ENCODE data around the gene IGF2BP2. TPM values are rescaled to one million over a fixed set of nuclear protein-coding genes. Genes with fewer than 3 reads are reported as not detected.
A peak's percentile ranks its signal among the peaks of the same experiment; 100 is the strongest.

Gene IGF2BP2
- total RNA-seq, 1 donor from 2014 or later: 147 TPM

DNA sequence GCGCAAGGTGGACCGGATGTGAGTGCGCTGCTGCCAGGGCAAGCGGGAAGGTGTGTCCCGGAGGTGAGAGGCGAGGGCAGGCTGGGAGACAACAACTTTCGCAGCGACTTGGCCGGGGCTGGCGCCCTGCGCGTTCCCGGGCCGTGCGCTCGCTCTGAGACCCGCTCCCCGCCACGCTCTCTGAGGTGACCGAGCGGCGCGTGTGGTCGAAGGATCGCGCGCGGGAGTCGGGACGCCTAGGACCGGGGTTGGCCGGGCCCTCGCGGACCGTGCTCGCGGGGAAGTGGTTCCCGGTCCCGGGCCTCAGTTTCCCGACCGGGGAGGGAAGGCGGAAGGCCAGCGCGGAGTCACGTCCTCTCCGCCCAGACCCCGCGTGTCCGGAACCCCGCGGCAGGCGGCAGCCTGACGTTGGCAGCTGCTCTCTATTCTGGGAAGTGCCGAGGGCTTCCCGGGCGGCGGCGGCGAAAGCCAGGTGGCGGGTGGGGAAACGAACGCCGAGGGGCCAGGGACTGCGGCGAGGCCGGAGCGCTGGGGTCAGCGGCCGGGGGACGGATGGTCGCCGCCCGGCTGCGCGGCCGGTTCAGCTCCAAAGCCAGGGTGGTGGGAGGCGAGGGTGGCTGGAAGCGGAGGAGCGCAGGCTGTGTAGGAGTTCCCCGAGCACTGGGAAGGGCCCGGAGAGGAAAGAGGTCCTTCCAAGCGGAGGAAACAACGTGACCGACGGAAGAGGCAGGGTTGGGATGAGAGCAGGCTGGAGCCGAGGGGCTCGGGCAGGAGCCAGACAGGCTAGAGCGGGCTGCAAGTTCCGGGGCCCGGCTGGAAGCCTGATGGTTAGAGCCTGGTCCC, 1.0 kb upstream of the IGF2BP2 start:
- H2AFZ ChIP-seq (replicated peaks): peak overlapping the region; percentile 28
- H3K4me1 Mint-ChIP-seq: peaks cover 26% of the 10 kb centered on the region
- peak overlapping the region; percentile 95 for H3K4me2 ChIP-seq
- TF ChIP-seq EZH2phosphoT487 (IDR thresholded peaks at IDR 0.05) (no peak), EZH2 (IDR thresholded peaks at IDR 0.05) (no peak)
- TF ChIP-seq, protein P1, sequence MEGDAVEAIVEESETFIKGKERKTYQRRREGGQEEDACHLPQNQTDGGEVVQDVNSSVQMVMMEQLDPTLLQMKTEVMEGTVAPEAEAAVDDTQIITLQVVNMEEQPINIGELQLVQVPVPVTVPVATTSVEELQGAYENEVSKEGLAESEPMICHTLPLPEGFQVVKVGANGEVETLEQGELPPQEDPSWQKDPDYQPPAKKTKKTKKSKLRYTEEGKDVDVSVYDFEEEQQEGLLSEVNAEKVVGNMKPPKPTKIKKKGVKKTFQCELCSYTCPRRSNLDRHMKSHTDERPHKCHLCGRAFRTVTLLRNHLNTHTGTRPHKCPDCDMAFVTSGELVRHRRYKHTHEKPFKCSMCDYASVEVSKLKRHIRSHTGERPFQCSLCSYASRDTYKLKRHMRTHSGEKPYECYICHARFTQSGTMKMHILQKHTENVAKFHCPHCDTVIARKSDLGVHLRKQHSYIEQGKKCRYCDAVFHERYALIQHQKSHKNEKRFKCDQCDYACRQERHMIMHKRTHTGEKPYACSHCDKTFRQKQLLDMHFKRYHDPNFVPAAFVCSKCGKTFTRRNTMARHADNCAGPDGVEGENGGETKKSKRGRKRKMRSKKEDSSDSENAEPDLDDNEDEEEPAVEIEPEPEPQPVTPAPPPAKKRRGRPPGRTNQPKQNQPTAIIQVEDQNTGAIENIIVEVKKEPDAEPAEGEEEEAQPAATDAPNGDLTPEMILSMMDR (IDR thresholded peaks at IDR 0.05): no peak
- H3K4me3 ChIP-seq: peak overlapping the region; percentile 94
- DNase-seq (ENCODE audit: low spot score): peak; percentile 72
- H3K36me3 Mint-ChIP-seq: peaks cover 34% of the 10 kb centered on the region
- H4K20me1 ChIP-seq (ENCODE audit: low read depth): peaks cover 31% of the 10 kb centered on the region
- peaks cover 22% of the 10 kb centered on the region for H3K4me1 ChIP-seq
- H3K9me3 ChIP-seq (ENCODE audit: low read depth): no peaks in the 10 kb centered on the region
- no peaks in the 10 kb centered on the region for H3K27me3 ChIP-seq
- H3K9ac ChIP-seq: peak overlapping the region; percentile 33
- peaks cover 14% of the 10 kb centered on the region for H3K9me3 Mint-ChIP-seq
- peaks cover 3% of the 10 kb centered on the region for H3K27me3 Mint-ChIP-seq (ENCODE audit: insufficient read depth, low read depth)
- peaks cover 13% of the 10 kb centered on the region for H3F3A ChIP-seq (ENCODE audit: low read depth)
- H3K79me2 ChIP-seq (ENCODE audit: low read depth): peaks cover 81% of the 10 kb centered on the region
- peaks cover 14% of the 10 kb centered on the region for H3K36me3 ChIP-seq
- H3K4me3 Mint-ChIP-seq: peak overlapping the region; percentile 86
- H3K27ac Mint-ChIP-seq: peak overlapping the region; percentile 85
- peak overlapping the region; percentile 23 for H3K27ac ChIP-seq

DNA sequence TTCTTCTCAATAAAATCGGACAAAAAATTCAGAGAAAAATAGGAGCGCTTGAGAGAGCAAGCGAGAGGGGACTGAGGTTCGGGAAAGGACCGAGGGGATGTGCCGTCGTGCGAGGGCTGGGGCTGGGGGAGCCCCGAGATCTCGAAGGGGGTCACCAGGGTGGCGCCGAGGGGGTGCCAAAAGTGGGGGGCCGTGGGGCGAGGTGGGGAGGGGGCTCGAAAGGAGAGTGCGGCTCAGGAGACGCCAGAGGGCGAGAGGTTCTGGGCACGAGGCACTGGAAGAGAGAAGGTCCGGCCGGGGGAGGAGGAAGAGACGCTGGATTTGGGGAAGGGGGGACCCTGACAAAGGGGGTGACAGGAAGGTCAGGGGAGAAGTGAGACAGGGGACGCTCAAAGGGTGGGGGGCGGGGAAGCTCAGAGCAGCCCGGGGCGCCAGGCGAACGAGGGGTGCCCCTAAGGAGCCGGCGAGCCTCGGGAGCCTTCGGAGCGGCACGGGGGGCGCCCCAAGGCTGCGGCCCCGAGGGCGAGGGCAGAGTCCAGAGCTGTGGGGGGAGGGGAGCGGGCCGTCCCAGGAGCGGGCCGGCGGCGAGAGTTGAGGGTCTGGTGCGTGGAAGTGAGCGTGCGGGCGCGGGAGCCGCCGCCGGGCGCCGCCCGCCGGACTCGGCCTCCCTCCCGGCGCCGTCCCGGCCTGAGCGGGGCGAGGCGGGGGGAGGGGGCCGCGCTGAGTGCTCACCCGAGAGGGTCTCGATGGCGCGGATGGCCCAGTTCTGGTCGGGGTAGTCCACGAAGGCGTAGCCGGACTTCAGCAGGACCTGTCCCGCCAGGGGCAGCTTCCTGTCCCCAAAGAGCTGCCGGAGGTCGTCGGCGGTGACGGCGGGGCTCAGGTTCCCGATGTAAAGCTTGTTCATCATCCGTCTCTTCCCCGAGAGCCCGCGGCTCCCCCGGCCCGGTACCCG, 514 bp downstream of the IGF2BP2 start:
- Histone ChIP-seq H3K27ac (peak overlapping the region; percentile 97), H3K9ac (peak overlapping the region; percentile 99), H3K36me3 (peaks cover 14% of the 10 kb centered on the region), H4K20me1 (ENCODE audit: low read depth) (peaks cover 47% of the 10 kb centered on the region), H3K9me3 (ENCODE audit: low read depth) (no peaks in the 10 kb centered on the region), H3K4me3 (peak overlapping the region; percentile 94), H3K4me1 (peaks cover 37% of the 10 kb centered on the region), H3K4me2 (peak overlapping the region; percentile 87), H3K79me2 (ENCODE audit: low read depth) (peaks cover 95% of the 10 kb centered on the region), H3F3A (ENCODE audit: low read depth) (peaks cover 13% of the 10 kb centered on the region), H2AFZ (replicated peaks) (no peak overlapping the region), H3K27me3 (no peaks in the 10 kb centered on the region)
- TF ChIP-seq EZH2 (IDR thresholded peaks at IDR 0.05) (no peak), EZH2phosphoT487 (IDR thresholded peaks at IDR 0.05) (no peak)
- TF ChIP-seq, protein P1 (IDR thresholded peaks at IDR 0.05): no peak
- Mint-ChIP-seq H3K27ac (peak overlapping the region; percentile 99), H3K9me3 (peaks cover 6% of the 10 kb centered on the region), H3K36me3 (peaks cover 22% of the 10 kb centered on the region), H3K27me3 (ENCODE audit: insufficient read depth, low read depth) (peaks cover 3% of the 10 kb centered on the region), H3K4me1 (peaks cover 40% of the 10 kb centered on the region), H3K4me3 (peak overlapping the region; percentile 98)
- DNase-seq (ENCODE audit: low spot score): peak; percentile 66

DNA sequence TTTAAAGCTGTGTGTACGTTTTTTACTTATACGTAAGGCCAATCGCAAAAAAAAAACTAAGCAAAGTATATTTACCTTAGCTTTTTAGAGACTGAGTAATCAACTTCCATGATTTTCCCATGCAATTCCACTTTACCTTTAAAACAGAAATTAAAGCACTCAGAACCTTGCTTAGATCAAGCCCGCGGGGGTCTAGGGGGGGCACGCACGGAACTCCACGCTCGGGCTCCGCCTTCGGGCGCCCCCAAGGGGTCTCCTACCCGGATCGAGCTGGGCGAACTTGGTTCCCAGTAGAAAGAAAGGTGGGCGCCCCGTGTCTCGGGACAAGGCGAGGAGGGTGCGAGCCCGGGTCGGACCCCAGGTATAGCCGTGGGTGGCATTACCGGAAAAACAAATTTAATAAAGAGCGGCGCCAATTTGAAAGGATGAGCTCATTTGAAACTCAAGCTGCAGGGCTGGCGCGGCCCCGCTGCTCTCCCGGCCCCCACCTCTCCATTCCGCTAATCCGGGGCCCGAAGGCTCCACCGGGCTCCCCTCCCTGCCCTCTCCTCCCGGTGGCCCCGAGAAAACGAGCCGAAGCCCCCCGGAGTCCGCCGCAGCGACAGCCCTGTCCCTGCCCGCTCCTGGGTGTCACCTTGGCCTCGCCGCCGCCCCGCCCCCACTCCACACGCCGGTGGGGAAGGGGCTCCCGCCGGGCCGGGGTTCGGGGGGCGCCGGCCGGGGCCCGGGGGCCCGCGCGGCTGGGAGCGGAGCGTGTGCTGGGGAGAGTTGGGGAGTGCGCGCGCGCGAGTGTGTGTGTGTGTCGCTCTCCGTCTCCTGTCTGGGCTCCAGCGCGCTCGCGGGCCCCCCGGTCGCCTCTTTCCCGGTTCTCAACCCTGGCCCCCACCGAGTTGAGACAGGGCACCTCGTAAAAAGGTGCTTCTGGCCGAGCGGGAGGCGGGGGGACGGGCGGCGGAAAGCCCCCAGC, 1.5 kb downstream of the IGF2BP2 start:
- Histone ChIP-seq H3K9me3 (ENCODE audit: low read depth) (no peaks in the 10 kb centered on the region), H3F3A (ENCODE audit: low read depth) (peaks cover 13% of the 10 kb centered on the region), H3K79me2 (ENCODE audit: low read depth) (peaks cover 97% of the 10 kb centered on the region), H4K20me1 (ENCODE audit: low read depth) (peaks cover 56% of the 10 kb centered on the region), H3K27me3 (no peaks in the 10 kb centered on the region), H2AFZ (replicated peaks) (no peak overlapping the region), H3K36me3 (peaks cover 12% of the 10 kb centered on the region), H3K27ac (peak overlapping the region; percentile 97), H3K9ac (peak overlapping the region; percentile 99), H3K4me1 (peaks cover 47% of the 10 kb centered on the region), H3K4me3 (peak overlapping the region; percentile 94), H3K4me2 (peak overlapping the region; percentile 87)
- Mint-ChIP-seq H3K36me3 (peaks cover 16% of the 10 kb centered on the region), H3K27ac (peak overlapping the region; percentile 99), H3K4me3 (peak overlapping the region; percentile 98), H3K27me3 (ENCODE audit: insufficient read depth, low read depth) (peaks cover 3% of the 10 kb centered on the region), H3K9me3 (peaks cover 6% of the 10 kb centered on the region), H3K4me1 (peaks cover 44% of the 10 kb centered on the region)
- TF ChIP-seq EZH2 (IDR thresholded peaks at IDR 0.05): no peak
- no peak for TF ChIP-seq EZH2phosphoT487 (IDR thresholded peaks at IDR 0.05)
- TF ChIP-seq, protein P1 (IDR thresholded peaks at IDR 0.05): peak; percentile 33
- DNase-seq (ENCODE audit: low spot score): peak; percentile 73
